Neural cell (in vitro differentiated cells): ENCODE results near the gene CTBP2. TPM values are rescaled to one million over a fixed set of nuclear protein-coding genes. Genes with fewer than 3 reads are reported as not detected.

Source experiments
- H2AFZ ChIP-seq: fragments of 200-600, 300-800 bp; sonication (generic), shearing (Covaris generic); 2 replicates; pipeline ENCODE4 v1.6.0; 2014; ENCODE audit warnings: low read depth, mild to moderate bottlenecking, antibody characterized with exemption, low read length, moderate library complexity
- H3F3A ChIP-seq: fragments of 200-600 bp; shearing (Covaris generic); 2 replicates; pipeline ENCODE4 v1.6.1; 2016; ENCODE audit warnings: mild to moderate bottlenecking, moderate library complexity, mixed read lengths, antibody characterized with exemption, low read length; ENCODE audit not compliant: insufficient read depth, poor library complexity, severe bottlenecking
- H3K27ac ChIP-seq: fragments of 200-600, 300-800 bp; sonication (generic), shearing (Covaris generic); 2 replicates; pipeline ENCODE4 v1.5.1; 2014; ENCODE audit warnings: mild to moderate bottlenecking, low read length, moderate library complexity
- H3K27me3 ChIP-seq: fragments of 300-800, 200-600 bp; sonication (generic), shearing (Covaris generic); 2 replicates; pipeline ENCODE4 v1.6.0; 2014; ENCODE audit warnings: mild to moderate bottlenecking, low read depth, low read length, moderate library complexity; ENCODE audit not compliant: insufficient read depth
- H3K36me3 ChIP-seq: fragments of 300-800, 200-600 bp; sonication (generic), shearing (Covaris generic); 2 replicates; pipeline ENCODE4 v1.5.1; 2014; ENCODE audit warnings: mild to moderate bottlenecking, antibody characterized with exemption, low read length, moderate library complexity; ENCODE audit not compliant: insufficient read depth
- H3K4me2 ChIP-seq: fragments of 300-800, 200-600 bp; sonication (generic), shearing (Covaris generic); 2 replicates; pipeline ENCODE4 v1.6.0; 2014; ENCODE audit warnings: mild to moderate bottlenecking, low read length
- H3K4me3 ChIP-seq: fragments of 300-800, 200-600 bp; sonication (generic), shearing (Covaris generic); 2 replicates; pipeline ENCODE4 v1.5.1; 2014; ENCODE audit warnings: mild to moderate bottlenecking, low read length, moderate library complexity
- H3K79me2 ChIP-seq: fragments of 200-600 bp; shearing (Covaris generic); replicated peaks from 2 replicates; pipeline ENCODE4 v1.6.0; 2014; ENCODE audit warnings: mild to moderate bottlenecking, low read length, moderate library complexity; ENCODE audit not compliant: insufficient read depth
- H3K9ac ChIP-seq: fragments of 300-800, 200-600 bp; sonication (generic), shearing (Covaris generic); 2 replicates; pipeline ENCODE4 v1.6.1; 2016; ENCODE audit warnings: mild to moderate bottlenecking, low read length, mixed read lengths
- H3K9me2 ChIP-seq: fragments of 200-600 bp; shearing (Covaris generic); 2 replicates; pipeline ENCODE4 v1.6.1; 2016; ENCODE audit warnings: mild to moderate bottlenecking, low read length, mixed read lengths; ENCODE audit not compliant: insufficient read depth
- H3K9me3 ChIP-seq: fragments of 200-600, 300-800 bp; sonication (generic), shearing (Covaris generic); 2 replicates; pipeline ENCODE4 v1.6.1; 2016; ENCODE audit warnings: mild to moderate bottlenecking, mixed run types, low read length, moderate library complexity, mixed read lengths
- H4K20me1 ChIP-seq: fragments of 200-600 bp; shearing (Covaris generic); 2 replicates; pipeline ENCODE4 v1.6.1; 2016; ENCODE audit warnings: mild to moderate bottlenecking, mixed run types; ENCODE audit not compliant: insufficient read depth
- CTCF ChIP-seq: fragments of 450-650 bp; IDR thresholded peaks from 2 replicates; pipeline ENCODE4 v1.5.1; 2014; ENCODE audit warnings: antibody characterized with exemption, mild to moderate bottlenecking, moderate library complexity; ENCODE audit not compliant: poor library complexity, severe bottlenecking
- EP300 ChIP-seq: fragments of 450-650 bp; conservative IDR thresholded peaks from 2 replicates; pipeline ENCODE4 v1.6.1; 2014; ENCODE audit warnings: antibody characterized with exemption, mild to moderate bottlenecking, moderate library complexity; ENCODE audit not compliant: poor library complexity, severe bottlenecking
- EZH2 ChIP-seq: fragments of 200-600, 300-800 bp; shearing (Covaris generic), sonication (generic); IDR thresholded peaks from 2 replicates; pipeline ENCODE4 v1.6.1; 2014; ENCODE audit warnings: antibody characterized with exemption, low read length, borderline replicate concordance, mild to moderate bottlenecking; ENCODE audit not compliant: insufficient read depth, poor library complexity, severe bottlenecking
- MXI1 ChIP-seq: fragments of 450-650 bp; conservative IDR thresholded peaks from 2 replicates; pipeline ENCODE4 v1.6.1; 2014; ENCODE audit warnings: antibody characterized with exemption, mild to moderate bottlenecking; ENCODE audit not compliant: poor library complexity, severe bottlenecking
- REST ChIP-seq: IDR thresholded peaks from 2 replicates; pipeline ENCODE4 v1.6.1; 2012; ENCODE audit warnings: borderline replicate concordance
- SMC3 ChIP-seq: fragments of 450-650 bp; conservative IDR thresholded peaks from 2 replicates; pipeline ENCODE4 v1.6.1; 2014; ENCODE audit warnings: antibody characterized with exemption, mild to moderate bottlenecking, moderate library complexity; ENCODE audit not compliant: poor library complexity
- TAF1 ChIP-seq: IDR thresholded peaks from 2 replicates; pipeline ENCODE4 v1.6.1; 2012; ENCODE audit warnings: low read depth
- polyA plus RNA-seq: library from polyadenylated mRNA; depleted of rRNA; stranded (reverse); fragments of >200 nt; gene quantifications from 2 replicates; pipeline ENCODE4 v1.2.3, GENCODE V29; 2014

The CTBP2 gene
- polyA plus RNA-seq, 1 donor from 2014 or later = 59.5 TPM

- H3K4me2 ChIP-seq = no peak overlapping the region
- TF ChIP-seq EZH2 (no peak), REST (no peak), MXI1 (no peak)
Measured at GRCh38 chr10:125027871-125028869, 132.2 kb downstream of the CTBP2 start.

GRCh38 chr10:125026974-125027735, 133.2 kb downstream of the CTBP2 start:
- H3K79me2 ChIP-seq = peaks cover 5% of the 10 kb centered on the region
- H3K4me3 ChIP-seq = no peak overlapping the region
- H4K20me1 ChIP-seq = no peaks in the 10 kb centered on the region
- no peak overlapping the region for H3K27ac ChIP-seq
- H3K9me3 ChIP-seq = no peaks in the 10 kb centered on the region
- no peaks in the 10 kb centered on the region for H3K36me3 ChIP-seq
- H3K4me2 ChIP-seq = no peak overlapping the region
- H2AFZ ChIP-seq = no peak overlapping the region
- no peaks in the 10 kb centered on the region for H3F3A ChIP-seq
- H3K9me2 ChIP-seq = no peaks in the 10 kb centered on the region
- H3K27me3 ChIP-seq = no peaks in the 10 kb centered on the region
- TF ChIP-seq CTCF = no peak
- no peak for TF ChIP-seq TAF1
- TF ChIP-seq SMC3 = no peak
- TF ChIP-seq EP300 = no peak
- no peak overlapping the region for H3K9ac ChIP-seq

More at GRCh38 chr10:125027871-125028869, 132.2 kb downstream of the CTBP2 start:
- Histone ChIP-seq H3K4me3 (no peak overlapping the region), H3K9ac (no peak overlapping the region), H4K20me1 (no peaks in the 10 kb centered on the region), H3K9me3 (no peaks in the 10 kb centered on the region), H3K79me2 (peaks cover 7% of the 10 kb centered on the region), H3K36me3 (no peaks in the 10 kb centered on the region), H3F3A (no peaks in the 10 kb centered on the region), H3K27me3 (no peaks in the 10 kb centered on the region), H3K9me2 (no peaks in the 10 kb centered on the region), H3K27ac (no peak overlapping the region), H2AFZ (no peak overlapping the region)
